Vagina (tissue), 2 donors: ENCODE measurements around the gene TSPEAR.

Source experiments
- CTCF ChIP-seq, 3 experiments: fragments of 450-650 bp in 2 of 3; fragments of 200-600 bp in 1 of 3; sonication (generic) in 1 of 3; IDR thresholded peaks; one replicate each; pipeline ENCODE4 v1.5.1; 2017 to 2019; ENCODE audit warnings: antibody characterized with exemption in 3 of 3, mild to moderate bottlenecking in 2 of 3, moderate library complexity in 2 of 3
- POLR2A ChIP-seq, 2 donors: fragments of 450-650 bp; IDR thresholded peaks; one replicate each; pipeline ENCODE4 v1.6.1; 2017; ENCODE audit warnings: antibody characterized with exemption in 2 of 2, mild to moderate bottlenecking in 2 of 2, moderate library complexity in 2 of 2
- POLR2AphosphoS5 ChIP-seq, 2 donors: sonication (generic); formaldehyde crosslinking; IDR thresholded peaks; one replicate each; pipeline ENCODE4 v1.9.0; 2017; ENCODE audit warnings: antibody characterized with exemption in 2 of 2, mild to moderate bottlenecking in 2 of 2, low read depth in 1 of 2; ENCODE audit not compliant: insufficient read depth in 1 of 2

DNA sequence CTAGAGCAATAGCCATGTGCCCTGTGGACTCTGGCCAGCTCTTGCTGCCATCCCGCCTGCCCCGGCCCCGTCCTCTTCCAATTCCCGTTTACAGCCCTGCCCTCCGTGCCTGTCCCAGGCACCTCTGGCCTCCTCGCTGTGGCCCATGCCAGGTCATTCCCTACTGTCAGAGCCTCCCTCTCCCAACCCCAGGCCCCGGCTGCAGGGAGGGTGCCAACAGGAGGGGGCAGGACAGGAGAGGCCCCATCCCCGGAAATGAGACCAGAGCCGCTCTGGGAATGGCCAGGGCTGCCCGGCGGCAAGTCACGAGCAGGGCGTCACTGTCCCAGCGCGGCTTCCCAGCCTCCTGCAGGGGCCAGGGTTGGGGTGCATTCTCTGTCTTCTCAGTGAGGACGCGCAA lies 23.5 kb upstream of the TSPEAR start:
- TF ChIP-seq CTCF (IDR thresholded peaks at IDR 0.05) (no peak), POLR2A (IDR thresholded peaks at IDR 0.05) (no peak), POLR2AphosphoS5 (IDR thresholded peaks at IDR 0.05; ENCODE audit: insufficient read depth in 1 of 2, low read depth in 1 of 2) (no peak)
